GM18951 (cell line): ENCODE data around the gene ANKRD44.
"Not testable (repeated sequence)": the region's sequence is repeated elsewhere in the genome, so short reads cannot be mapped to it uniquely, and the experiment has no call there.

Source experiments
- POLR2A ChIP-seq: IDR thresholded peaks from 4 replicates; pipeline ENCODE4 v1.6.1; 2011; ENCODE audit warnings: mild to moderate bottlenecking; ENCODE audit not compliant: insufficient read length, insufficient read depth; ENCODE audit errors: extremely low read depth
- in situ Hi-C: fragments of 300-500 bp; cut with MboI; formaldehyde crosslinking; loops from one replicate; pipeline ENCODE4 v1.12.0; 2022; ENCODE audit warnings: low sequenced_read_pairs, mixed read lengths, inconsistent platforms; ENCODE audit not compliant: unreplicated experiment

The ANKRD44 gene

DNA sequence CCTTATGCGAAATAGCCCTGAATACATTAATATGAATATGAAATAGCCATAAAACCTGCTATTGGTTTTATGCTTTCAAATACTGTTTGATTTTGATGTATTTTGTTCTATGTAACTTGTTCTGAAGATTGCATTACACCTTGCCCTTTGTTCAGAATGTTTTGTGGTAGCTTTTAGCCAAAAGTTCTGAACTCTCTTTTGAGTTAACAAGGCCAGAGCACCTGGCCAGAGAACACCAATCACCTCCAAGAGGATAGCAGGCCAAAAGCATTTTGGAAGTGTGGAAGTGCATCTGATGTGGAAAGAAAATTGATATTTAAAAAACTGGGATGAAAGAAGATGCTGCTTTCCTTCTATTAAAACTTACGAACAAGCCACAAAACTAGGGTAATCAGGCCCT lies 297.5 kb downstream of the ANKRD44 start:
- in situ Hi-C loops, result no loop called here
- no peak for TF ChIP-seq POLR2A

DNA sequence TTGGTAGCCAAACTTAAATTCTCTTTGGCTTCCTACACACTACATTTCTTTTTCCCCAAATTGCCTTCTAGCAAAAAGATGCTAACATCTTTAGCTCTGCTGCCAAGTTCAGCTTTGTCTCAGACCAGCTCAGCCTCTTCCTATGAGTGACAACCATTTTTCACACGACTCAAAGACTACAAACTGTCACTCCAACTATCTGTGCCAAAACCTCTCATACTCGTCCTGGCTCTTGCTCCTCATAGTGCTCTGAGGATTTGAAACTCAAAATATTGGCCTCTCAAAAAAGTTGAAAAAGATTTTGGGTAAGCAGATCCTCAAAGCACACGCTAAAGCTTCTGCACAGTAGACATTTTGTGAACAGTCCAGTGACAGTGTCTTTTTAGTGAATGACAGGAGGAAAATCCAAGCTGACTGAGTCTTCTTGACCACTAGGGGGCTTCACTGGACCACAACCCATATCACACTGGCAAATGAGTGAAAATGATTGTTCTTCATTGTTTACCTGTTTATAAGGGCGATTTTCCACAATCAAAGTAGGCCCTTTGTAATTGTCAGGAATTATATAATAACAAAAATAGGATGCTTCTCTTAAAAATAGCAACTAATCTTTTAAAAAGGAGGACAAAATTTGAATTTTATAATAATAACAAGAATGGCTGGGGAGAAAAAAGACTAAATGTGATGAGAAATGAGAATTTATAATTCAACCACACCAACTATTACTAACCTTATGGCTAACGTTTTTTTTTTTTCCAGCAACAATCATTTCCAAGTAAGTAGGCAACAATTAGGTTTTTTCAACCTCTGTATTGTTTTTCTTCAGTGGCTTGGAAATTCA lies 298.6 kb downstream of the ANKRD44 start:
- in situ Hi-C loops, result no loop called here
- TF ChIP-seq POLR2A, result no peak

- in situ Hi-C loops, result no loop called here
Measured at GRCh38 chr2:197011021-197011417, 299.6 kb downstream of the ANKRD44 start.

GRCh38 chr2:197010200-197011020 lies 300.2 kb downstream of the ANKRD44 start:
- TF ChIP-seq POLR2A, result no peak
- in situ Hi-C loops, result no loop called here

More at GRCh38 chr2:197011021-197011417, 299.6 kb downstream of the ANKRD44 start:
- no peak for TF ChIP-seq POLR2A

- in situ Hi-C loops, result not testable (repeated sequence)
Measured at GRCh38 chr2:197008741-197009341, 301.7 kb downstream of the ANKRD44 start.

GRCh38 chr2:197007716-197008628 lies 302.6 kb downstream of the ANKRD44 start:
- TF ChIP-seq POLR2A, result no peak
- in situ Hi-C loops, result no loop called here

DNA sequence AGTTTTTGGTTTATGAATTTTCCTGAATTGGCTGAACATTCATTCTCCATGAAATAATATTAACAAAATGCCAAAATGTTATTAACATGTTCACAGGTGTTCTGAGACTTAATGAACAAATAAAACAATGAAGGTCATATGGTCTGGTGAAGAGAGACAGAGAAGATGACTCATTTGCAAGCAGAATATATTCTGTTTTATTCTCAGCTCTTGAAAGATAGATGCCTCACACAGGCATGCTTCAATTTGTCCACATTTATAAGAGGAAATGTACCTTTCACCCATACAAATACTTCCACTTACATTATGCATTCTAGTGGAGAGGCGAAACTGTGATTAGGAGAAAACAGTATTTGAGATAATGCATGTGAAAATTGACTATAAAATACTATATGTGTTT lies 308.7 kb downstream of the ANKRD44 start:
- in situ Hi-C loops, result no loop called here
- TF ChIP-seq POLR2A, result no peak

DNA sequence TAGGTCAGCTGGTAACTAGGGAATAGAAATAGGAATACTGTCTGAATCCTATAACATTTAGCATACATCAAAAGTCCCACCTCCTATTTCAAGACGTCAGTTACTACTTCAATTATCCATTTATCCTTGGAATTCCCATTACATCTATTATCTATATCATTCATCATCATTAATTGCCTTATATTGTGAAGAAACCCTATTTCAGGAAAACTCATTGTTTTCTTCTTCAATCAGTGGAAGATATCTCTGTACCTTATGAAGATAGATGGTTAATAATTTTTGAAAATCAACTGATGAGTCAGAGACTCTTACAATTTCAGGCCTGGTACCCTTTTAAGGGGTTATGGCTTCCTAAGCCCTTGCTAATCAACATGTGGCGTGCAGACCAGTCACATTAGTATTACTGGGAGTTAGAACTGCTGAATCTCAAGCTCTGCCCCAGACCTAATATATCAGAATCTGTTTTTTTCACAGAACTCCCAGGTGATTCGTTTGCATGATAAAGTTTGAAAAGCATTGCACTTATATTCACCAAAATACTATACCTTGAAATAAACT lies 314.7 kb downstream of the ANKRD44 start:
- in situ Hi-C loops, result no loop called here
- no peak for TF ChIP-seq POLR2A

GRCh38 chr2:196994764-196995163 lies 315.8 kb downstream of the ANKRD44 start:
- TF ChIP-seq POLR2A, result no peak
- in situ Hi-C loops, result no loop called here

GRCh38 chr2:196993617-196994016 lies 317.0 kb downstream of the ANKRD44 start:
- TF ChIP-seq POLR2A, result no peak
- in situ Hi-C loops, result no loop called here

- TF ChIP-seq POLR2A, result no peak
Measured at GRCh38 chr2:196992466-196992865, 318.1 kb downstream of the ANKRD44 start.

DNA sequence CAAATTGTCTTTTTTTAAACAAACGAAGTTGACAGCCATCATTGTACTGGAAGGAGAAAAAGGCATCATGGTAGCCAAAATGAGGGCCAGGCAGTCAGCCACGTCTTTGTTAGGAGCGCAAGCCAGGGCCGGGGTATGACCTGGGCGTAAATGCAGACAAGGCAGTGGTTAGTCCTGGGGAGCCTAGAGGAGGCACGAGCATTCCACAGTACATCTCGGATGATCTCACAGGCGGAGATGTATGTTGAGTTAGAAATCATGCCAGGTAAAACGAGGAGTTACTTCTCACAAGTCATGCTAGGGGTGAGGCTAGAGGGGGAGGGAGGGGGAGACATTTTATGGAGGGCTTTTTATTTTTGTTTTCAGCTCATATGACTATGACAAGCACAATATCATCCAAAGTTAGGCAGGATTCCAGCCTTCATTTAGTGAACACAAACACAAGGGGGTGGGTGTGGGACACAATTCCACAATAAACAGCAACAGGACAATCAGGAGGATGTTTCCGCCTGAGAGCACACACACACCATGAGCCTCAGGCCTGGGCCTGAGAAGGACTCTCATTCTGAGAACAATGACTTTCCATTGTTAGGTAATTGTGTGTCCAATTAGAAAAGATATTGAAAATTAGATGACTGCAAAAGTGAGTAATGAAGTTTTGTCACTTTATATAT lies 319.7 kb downstream of the ANKRD44 start:
- TF ChIP-seq POLR2A, result no peak
- in situ Hi-C loops, result no loop called here

More at GRCh38 chr2:196992466-196992865, 318.1 kb downstream of the ANKRD44 start:
- in situ Hi-C loops, result no loop called here
